ENCODE measurements around the gene MAN1C1.

DNA sequence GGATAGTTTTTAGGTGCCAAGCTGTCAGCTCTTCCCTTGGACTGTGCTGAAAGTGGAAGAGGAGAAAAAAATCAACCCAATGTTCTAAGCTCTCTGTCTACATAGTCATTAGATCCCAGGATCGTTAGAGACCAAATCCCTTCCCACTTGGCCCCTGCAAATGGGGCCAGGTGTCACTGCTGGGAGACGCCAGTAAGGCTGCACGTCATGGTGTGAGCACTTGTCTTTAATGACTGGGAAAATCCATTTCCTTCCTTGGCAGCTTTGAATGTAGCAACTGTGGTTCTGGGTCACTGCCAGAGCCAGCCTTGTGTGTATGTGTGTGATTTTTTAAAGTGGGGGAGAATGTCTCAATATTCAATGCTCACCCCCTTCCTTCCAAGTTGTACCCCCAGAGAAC, 59.9 kb downstream of the MAN1C1 start:
- TF ChIP-seq, protein P1, sequence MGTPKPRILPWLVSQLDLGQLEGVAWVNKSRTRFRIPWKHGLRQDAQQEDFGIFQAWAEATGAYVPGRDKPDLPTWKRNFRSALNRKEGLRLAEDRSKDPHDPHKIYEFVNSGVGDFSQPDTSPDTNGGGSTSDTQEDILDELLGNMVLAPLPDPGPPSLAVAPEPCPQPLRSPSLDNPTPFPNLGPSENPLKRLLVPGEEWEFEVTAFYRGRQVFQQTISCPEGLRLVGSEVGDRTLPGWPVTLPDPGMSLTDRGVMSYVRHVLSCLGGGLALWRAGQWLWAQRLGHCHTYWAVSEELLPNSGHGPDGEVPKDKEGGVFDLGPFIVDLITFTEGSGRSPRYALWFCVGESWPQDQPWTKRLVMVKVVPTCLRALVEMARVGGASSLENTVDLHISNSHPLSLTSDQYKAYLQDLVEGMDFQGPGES (IDR thresholded peaks at IDR 0.05; ENCODE audit: low read depth, low read length): no peak
- TF ChIP-seq EP300 (IDR thresholded peaks at IDR 0.05; ENCODE audit: borderline replicate concordance in 1 of 2, low read depth in 1 of 2, low read length in 1 of 2): no peak
- TF ChIP-seq, protein P2, sequence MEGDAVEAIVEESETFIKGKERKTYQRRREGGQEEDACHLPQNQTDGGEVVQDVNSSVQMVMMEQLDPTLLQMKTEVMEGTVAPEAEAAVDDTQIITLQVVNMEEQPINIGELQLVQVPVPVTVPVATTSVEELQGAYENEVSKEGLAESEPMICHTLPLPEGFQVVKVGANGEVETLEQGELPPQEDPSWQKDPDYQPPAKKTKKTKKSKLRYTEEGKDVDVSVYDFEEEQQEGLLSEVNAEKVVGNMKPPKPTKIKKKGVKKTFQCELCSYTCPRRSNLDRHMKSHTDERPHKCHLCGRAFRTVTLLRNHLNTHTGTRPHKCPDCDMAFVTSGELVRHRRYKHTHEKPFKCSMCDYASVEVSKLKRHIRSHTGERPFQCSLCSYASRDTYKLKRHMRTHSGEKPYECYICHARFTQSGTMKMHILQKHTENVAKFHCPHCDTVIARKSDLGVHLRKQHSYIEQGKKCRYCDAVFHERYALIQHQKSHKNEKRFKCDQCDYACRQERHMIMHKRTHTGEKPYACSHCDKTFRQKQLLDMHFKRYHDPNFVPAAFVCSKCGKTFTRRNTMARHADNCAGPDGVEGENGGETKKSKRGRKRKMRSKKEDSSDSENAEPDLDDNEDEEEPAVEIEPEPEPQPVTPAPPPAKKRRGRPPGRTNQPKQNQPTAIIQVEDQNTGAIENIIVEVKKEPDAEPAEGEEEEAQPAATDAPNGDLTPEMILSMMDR (IDR thresholded peaks at IDR 0.05): no peak
- TF ChIP-seq, protein P3, sequence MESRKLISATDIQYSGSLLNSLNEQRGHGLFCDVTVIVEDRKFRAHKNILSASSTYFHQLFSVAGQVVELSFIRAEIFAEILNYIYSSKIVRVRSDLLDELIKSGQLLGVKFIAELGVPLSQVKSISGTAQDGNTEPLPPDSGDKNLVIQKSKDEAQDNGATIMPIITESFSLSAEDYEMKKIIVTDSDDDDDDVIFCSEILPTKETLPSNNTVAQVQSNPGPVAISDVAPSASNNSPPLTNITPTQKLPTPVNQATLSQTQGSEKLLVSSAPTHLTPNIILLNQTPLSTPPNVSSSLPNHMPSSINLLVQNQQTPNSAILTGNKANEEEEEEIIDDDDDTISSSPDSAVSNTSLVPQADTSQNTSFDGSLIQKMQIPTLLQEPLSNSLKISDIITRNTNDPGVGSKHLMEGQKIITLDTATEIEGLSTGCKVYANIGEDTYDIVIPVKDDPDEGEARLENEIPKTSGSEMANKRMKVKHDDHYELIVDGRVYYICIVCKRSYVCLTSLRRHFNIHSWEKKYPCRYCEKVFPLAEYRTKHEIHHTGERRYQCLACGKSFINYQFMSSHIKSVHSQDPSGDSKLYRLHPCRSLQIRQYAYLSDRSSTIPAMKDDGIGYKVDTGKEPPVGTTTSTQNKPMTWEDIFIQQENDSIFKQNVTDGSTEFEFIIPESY (IDR thresholded peaks at IDR 0.05; ENCODE audit: borderline replicate concordance, low read depth): no peak
